HG03457 (cell line): ENCODE data around the gene ONECUT3.
"Not testable (repeated sequence)": the region's sequence is repeated elsewhere in the genome, so short reads cannot be mapped to it uniquely, and the experiment has no call there.

Experiments
- ATAC-seq: cut with Tn5 transposase; IDR thresholded peaks from one replicate; pipeline ENCODE4 v1.9.1; 2021; ENCODE audit warnings: moderate number of reproducible peaks; ENCODE audit not compliant: unreplicated experiment

ONECUT3 gene

GRCh38 chr19:1790054-1790792 lies 36.9 kb downstream of the ONECUT3 start:
- ATAC-seq: no peak

- no peak for ATAC-seq
These were observed 38.6 kb downstream of the ONECUT3 start for GRCh38 chr19:1791879-1792278.

GRCh38 chr19:1794424-1795172 lies 41.3 kb downstream of the ONECUT3 start:
- ATAC-seq: no peak

GRCh38 chr19:1796395-1797142 lies 43.3 kb downstream of the ONECUT3 start:
- no peak for ATAC-seq

- ATAC-seq: not testable (repeated sequence)
These were observed 44.0 kb downstream of the ONECUT3 start for GRCh38 chr19:1797313-1797712.

- no peak for ATAC-seq
These were observed 46.5 kb downstream of the ONECUT3 start for GRCh38 chr19:1799695-1800342.

- ATAC-seq: no peak
These were observed 51.6 kb downstream of the ONECUT3 start for GRCh38 chr19:1804858-1805257.

GRCh38 chr19:1805401-1806183 lies 52.3 kb downstream of the ONECUT3 start:
- no peak for ATAC-seq

- ATAC-seq: no peak
These were observed 53.1 kb downstream of the ONECUT3 start for GRCh38 chr19:1806184-1807029.

- ATAC-seq: no peak
These were observed 53.9 kb downstream of the ONECUT3 start for GRCh38 chr19:1807030-1807694.

GRCh38 chr19:1807695-1808394 lies 54.5 kb downstream of the ONECUT3 start:
- no peak for ATAC-seq

GRCh38 chr19:1808395-1808731 lies 55.1 kb downstream of the ONECUT3 start:
- no peak for ATAC-seq

- no peak for ATAC-seq
These were observed 56.4 kb downstream of the ONECUT3 start for GRCh38 chr19:1809678-1810077.

- no peak for ATAC-seq
These were observed 57.3 kb downstream of the ONECUT3 start for GRCh38 chr19:1810439-1811160.

GRCh38 chr19:1811472-1811894 lies 58.2 kb downstream of the ONECUT3 start:
- ATAC-seq: no peak

- peak; percentile 9 for ATAC-seq
These were observed 58.7 kb downstream of the ONECUT3 start, which contains the start of gene ATP8B3 for GRCh38 chr19:1811942-1812425. Gene ATP8B3 (minus strand): TSS chr19:1812276. CDS start chr19:1811736, 540 bp downstream.

GRCh38 chr19:1812426-1813191 lies 59.3 kb downstream of the ONECUT3 start:
- ATAC-seq: peak; percentile 64
